GM18502 (cell line): ENCODE results near the gene OR2L8.
"Not testable (repeated sequence)": the region's sequence is repeated elsewhere in the genome, so short reads cannot be mapped to it uniquely, and the experiment has no call there.

Experiments used
- ATAC-seq: cut with Tn5 transposase; IDR thresholded peaks from one replicate; pipeline ENCODE4 v1.9.1; 2021; ENCODE audit warnings: mild to moderate bottlenecking; ENCODE audit not compliant: unreplicated experiment, poor library complexity

Gene OR2L8, protein sequence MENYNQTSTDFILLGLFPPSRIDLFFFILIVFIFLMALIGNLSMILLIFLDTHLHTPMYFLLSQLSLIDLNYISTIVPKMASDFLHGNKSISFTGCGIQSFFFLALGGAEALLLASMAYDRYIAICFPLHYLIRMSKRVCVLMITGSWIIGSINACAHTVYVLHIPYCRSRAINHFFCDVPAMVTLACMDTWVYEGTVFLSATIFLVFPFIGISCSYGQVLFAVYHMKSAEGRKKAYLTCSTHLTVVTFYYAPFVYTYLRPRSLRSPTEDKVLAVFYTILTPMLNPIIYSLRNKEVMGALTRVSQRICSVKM

GRCh38 chr1:247948558-247948957 lies at the start of gene OR2L8:
Gene OR2L8 (plus strand): TSS chr1:247948858. CDS start chr1:247948858, 0 bp downstream.
- no peak for ATAC-seq

DNA sequence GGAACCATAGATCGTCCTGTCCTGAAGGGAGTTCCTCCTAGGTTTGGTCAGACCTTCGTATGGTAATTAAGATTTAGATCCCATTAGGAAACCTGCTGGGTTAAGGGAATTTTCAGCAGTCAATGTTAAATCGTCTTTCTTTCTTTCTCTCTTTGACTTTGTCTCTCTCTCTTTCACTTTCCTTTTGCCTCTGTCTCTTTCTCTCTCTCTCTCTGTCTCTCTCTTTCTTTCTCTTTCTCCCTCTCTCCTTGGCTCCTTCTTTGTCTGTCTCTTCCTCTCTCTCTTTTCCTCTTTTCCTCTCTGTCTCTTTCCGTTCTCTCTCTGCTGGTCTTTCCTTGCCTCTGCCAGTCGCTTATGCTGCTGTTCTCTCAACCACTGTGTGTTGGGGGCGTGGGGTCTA lies 44.5 kb upstream of the OR2L8 start:
- no peak for ATAC-seq

DNA sequence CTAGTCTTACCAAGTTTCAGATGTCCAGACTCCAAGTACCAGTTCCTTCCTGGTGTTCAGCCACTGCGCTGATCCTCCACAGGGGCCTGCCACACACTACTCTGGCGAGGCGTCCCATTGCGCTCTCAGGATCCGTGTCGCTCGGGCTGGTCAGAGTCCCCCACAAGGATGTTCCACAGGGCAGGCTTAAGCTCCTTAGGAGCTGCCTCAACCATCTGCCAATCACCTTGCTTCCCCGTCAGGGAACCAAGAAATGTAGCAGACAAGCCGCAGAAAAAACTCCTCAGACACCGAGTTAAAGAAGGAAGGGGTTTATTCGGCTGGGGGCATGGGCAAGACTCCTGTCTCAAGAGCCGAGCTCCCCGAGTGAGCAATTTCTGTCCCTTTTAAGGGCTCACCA lies 43.5 kb upstream of the OR2L8 start:
- ATAC-seq = no peak

DNA sequence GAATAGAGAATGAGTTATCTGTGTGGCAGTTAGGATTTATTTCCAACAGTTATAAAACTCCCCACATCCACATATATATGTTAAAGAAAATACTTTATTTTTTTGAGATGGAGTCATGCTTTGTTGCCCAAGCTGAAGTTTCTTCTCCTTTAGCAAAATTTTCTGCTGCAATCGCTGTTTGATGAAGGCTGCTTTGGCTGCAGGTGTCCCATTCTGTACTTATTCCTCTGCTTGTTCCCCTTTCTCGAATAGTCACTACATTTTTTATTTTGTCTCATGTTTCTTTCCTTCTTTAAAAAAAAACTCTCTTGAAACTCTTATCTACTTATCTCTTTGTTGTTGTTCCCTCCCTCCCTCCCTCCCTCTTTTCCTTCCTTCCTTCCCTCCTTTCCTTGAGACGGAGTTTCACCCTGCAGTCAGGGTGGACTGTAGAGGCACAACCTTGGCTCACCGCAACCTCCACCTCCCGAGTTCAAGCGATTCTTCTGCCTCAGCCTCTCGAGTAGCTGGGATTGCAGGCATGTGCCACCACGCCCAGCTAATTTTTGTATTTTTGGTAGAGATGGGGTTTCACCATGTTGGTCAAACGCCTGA lies 42.7 kb upstream of the OR2L8 start:
- no peak for ATAC-seq

- peak; percentile 42 for ATAC-seq
Observed at GRCh38 chr1:247906504-247907047, 42.1 kb upstream of the OR2L8 start.

DNA sequence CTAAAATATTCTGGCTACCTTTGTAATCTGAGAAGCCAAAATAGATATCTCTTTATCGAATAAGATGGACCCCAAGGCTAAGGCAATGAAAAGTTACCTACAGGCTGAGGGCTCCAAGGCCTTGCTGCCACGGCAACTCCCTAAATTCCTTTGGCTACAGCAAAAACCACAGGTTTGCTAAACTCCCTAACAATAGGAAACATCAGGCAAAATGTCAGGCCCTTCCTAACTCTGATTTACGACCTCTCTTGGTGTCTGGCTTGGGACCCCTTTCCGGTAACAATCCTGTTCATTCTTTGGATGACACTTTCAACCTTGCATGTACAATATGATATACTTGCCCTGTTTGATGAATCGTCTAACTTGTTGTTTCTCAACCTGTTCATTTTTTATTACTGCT lies 39.9 kb upstream of the OR2L8 start:
- ATAC-seq = no peak

- ATAC-seq = no peak
Observed at GRCh38 chr1:247913786-247914185, 34.9 kb upstream of the OR2L8 start.

- ATAC-seq = no peak
Observed at GRCh38 chr1:247914941-247915662, 33.6 kb upstream of the OR2L8 start.

GRCh38 chr1:247919952-247920351 lies 28.7 kb upstream of the OR2L8 start, which contains the start of gene OR2T8:
Gene OR2T8 (plus strand): TSS chr1:247920252. CDS start chr1:247921018, 766 bp downstream.
- ATAC-seq = no peak

- no peak for ATAC-seq
Observed at GRCh38 chr1:247923941-247924340, 24.7 kb upstream of the OR2L8 start.

- ATAC-seq = no peak
Observed at GRCh38 chr1:247924868-247925267, 23.8 kb upstream of the OR2L8 start, which contains the start of gene OR2AJ1. Gene OR2AJ1 (plus strand): TSS chr1:247924889. CDS start chr1:247933769, 8,880 bp downstream.

DNA sequence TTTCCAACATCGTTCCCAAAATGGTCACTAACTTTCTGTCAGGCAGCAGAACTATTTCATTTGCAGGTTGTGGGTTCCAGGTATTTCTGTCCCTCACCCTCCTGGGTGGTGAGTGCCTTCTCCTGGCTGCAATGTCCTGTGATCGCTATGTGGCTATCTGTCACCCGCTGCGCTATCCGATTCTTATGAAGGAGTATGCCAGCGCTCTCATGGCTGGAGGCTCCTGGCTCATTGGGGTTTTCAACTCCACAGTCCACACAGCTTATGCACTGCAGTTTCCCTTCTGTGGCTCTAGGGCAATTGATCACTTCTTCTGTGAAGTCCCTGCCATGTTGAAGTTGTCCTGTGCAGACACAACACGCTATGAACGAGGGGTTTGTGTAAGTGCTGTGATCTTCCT lies 14.7 kb upstream of the OR2L8 start:
- no peak for ATAC-seq

DNA sequence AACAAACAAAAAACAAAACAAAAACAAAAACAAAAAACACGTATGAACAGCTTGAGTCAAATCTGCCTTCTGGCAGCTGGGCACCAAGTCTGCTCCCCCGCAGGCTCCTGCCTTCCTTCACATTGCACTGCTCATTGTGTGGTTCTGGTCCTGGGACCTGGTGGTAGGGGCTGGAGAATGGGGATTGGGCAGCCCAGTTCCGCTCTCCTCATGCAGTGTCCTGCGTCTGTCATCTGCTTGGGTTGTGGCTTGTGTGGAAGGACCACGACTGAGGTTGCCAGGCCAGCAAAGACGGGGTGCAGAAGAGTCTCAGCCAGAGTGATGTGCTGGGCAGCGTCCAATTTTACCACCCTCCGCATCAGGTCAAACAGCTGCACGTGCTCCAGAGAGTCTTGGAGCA lies 12.9 kb upstream of the OR2L8 start:
- ATAC-seq = no peak

GRCh38 chr1:247936415-247936814 lies 12.2 kb upstream of the OR2L8 start:
- no peak for ATAC-seq

GRCh38 chr1:247936965-247937734 lies 11.5 kb upstream of the OR2L8 start:
- not testable (repeated sequence) for ATAC-seq

- ATAC-seq = no peak
Observed at GRCh38 chr1:247942624-247943023, 6.0 kb upstream of the OR2L8 start.

DNA sequence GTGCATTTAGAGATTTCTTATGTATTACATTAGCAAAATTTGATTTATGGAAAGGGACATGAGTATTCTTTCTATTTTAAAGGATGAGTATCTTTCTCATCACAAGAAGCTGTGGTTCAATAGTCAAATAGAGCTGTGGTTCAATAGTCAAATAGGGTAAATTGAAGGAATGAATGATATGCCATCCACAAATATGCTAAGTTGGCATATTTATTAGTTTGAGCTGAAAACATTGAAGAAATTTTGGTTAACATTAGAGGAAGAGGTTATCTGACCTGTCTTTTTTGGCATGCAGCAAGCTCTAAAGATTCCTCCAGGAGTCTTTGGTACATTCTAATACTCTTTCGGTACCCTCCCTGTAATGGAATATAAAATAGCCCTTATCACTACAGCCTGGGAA lies 4.8 kb downstream of the OR2L8 start:
- no peak for ATAC-seq

DNA sequence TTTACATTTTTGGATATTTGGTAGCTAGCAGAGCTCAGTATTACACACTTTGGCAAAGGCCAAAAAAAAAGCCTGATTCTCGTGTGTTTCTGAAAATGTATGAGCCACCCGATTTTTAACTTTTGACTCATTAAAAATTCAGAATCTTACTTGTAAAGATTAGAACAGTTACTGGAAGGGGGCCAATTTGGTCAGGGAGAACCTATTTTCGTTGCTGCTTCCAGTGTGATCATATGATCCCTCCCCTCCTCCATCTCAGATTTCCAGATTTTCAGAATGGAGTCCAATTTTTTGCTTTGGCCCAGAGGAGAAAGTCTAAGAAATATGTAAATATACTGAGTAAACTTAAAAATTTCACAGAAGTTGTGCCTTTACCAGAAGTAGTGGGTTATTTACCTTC lies 13.1 kb downstream of the OR2L8 start:
- ATAC-seq = no peak

GRCh38 chr1:247962911-247963588 lies 14.4 kb downstream of the OR2L8 start:
- no peak for ATAC-seq

- no peak for ATAC-seq
Observed at GRCh38 chr1:247964933-247965332, 16.3 kb downstream of the OR2L8 start, which contains the start of gene OR2AK2. Gene OR2AK2 (plus strand): TSS chr1:247965233. CDS start chr1:247965377, 144 bp downstream.
